ENCODE data around the gene B3GNT9. TPM values are rescaled to one million over a fixed set of nuclear protein-coding genes. Genes with fewer than 3 reads are reported as not detected.

The B3GNT9 gene
- total and polyA plus RNA-seq, 2 of the 8 experiments (the other 6 are each of a cell fraction or from before 2014, with no cell fraction given) = 3.5 to 9.0 TPM

DNA sequence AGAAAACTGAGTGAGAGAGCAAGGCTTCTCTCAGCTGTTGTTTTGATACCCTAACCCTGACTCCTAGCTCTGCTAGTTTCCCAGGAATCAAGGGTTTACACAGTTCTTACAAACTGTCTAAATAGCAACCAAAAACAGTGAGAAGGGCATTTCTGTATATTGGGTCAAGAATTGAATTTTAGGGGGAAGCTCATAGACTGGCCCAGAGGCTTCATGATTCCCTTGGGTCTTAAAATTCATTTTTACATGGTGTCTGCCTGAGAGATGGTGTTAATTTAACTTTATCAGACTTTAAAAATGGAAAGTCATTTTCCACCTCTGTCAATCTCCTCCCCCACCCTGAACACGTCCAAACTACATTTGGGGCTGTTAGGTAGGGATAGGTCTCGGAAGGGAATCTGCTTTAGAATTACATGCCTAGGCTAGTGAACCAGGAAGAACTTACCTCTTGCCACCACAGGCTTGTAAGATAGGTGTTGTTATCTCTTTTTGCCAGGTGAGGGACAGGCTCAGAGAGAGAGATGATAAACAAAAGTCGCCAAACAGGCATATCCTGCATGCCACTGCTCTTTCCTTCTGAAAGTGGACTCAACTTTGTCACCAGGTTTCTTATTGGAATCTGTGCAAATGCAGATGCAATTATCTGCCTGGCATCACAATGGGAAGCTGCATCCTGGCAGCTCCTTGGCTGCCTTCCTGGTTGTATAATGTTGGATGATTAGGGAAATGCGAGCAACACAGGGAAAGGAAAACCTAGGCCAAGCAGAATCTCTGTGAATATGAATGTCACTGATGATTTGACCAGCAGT lies 38.0 kb downstream of the B3GNT9 start:
- Histone ChIP-seq H3K23me2 (ENCODE audit: low read depth, low read length) (peaks cover 12% of the 10 kb centered on the region), H3K4ac (replicated peaks; ENCODE audit: insufficient read length, low read depth, low read length) (no peak overlapping the region), H3K79me1 (ENCODE audit: low read depth, low read length) (peaks cover 11% of the 10 kb centered on the region; the same call in 1 of the 2 replicates), H3K4me3 (ENCODE audit: extremely low read depth in 1 of 4, insufficient read depth in 2 of 4, low read depth in 3 of 4, low read length in 4 of 4) (no peak overlapping the region; a peak in 1 of 8 replicates), H2BK15ac (ENCODE audit: low read length) (no peak overlapping the region), H3K56ac (replicated peaks; ENCODE audit: insufficient read length, low read depth, low read length) (no peak overlapping the region), H3K9ac (replicated peaks in 1 of 4; ENCODE audit: extremely low read depth in 1 of 4, low read depth in 3 of 4, low read length in 3 of 4) (no peak overlapping the region; a peak in 1 of 7 replicates), H3K27me3 (replicated peaks in 1 of 4; ENCODE audit: control insufficient read depth in 3 of 4, extremely low read depth in 1 of 4, insufficient read depth in 3 of 4, low read length in 3 of 4) (peaks cover 0 to 4% (median 1%) of the 10 kb centered on the region in 4 experiments; a peak in 2 of 7 replicates), H3K18ac (ENCODE audit: extremely low read depth, low read length) (no peak overlapping the region), H4K5ac (ENCODE audit: insufficient read length, low read depth, low read length) (no peak overlapping the region), H2BK12ac (ENCODE audit: low read depth, low read length) (no peak overlapping the region), H3K36me3 (ENCODE audit: control insufficient read depth in 2 of 4, insufficient read depth in 4 of 4, low read length in 3 of 4) (no peaks in the 10 kb centered on the region), H2AFZ (ENCODE audit: low read length) (no peak overlapping the region), H3K23ac (ENCODE audit: insufficient read length) (no peak overlapping the region), H2BK20ac (ENCODE audit: low read length) (no peak overlapping the region), H4K91ac (replicated peaks; ENCODE audit: insufficient read length, low read length) (no peak overlapping the region), H3K4me2 (ENCODE audit: insufficient read depth in 1 of 2, low read depth in 2 of 2, low read length in 2 of 2) (no peak overlapping the region), H3K9me3 (ENCODE audit: insufficient read depth in 2 of 2, low read depth in 1 of 2, low read length in 1 of 2) (no peaks in the 10 kb centered on the region), H4K20me1 (replicated peaks in 1 of 2; ENCODE audit: control insufficient read depth in 1 of 2, insufficient read depth in 2 of 2, low read length in 2 of 2) (peaks cover 3 to 6% of the 10 kb centered on the region in 2 experiments), H4K8ac (ENCODE audit: extremely low read depth, insufficient read depth, low read length) (no peak overlapping the region), H3K79me2 (ENCODE audit: control insufficient read depth in 1 of 2, insufficient read depth in 2 of 2, low read length in 2 of 2) (peaks cover 7 to 61% of the 10 kb centered on the region in 2 experiments; a peak in 3 of 4 replicates), H3K27ac (ENCODE audit: low read depth, low read length) (no peak overlapping the region), H2AK5ac (ENCODE audit: low read depth, low read length) (no peak overlapping the region), H3K4me1 (replicated peaks in 1 of 4; ENCODE audit: control insufficient read depth in 3 of 4, insufficient read depth in 4 of 4, low read length in 3 of 4) (peaks cover 0 to 7% (median 6%) of the 10 kb centered on the region in 4 experiments; a peak in 3 of 7 replicates), H3K14ac (ENCODE audit: insufficient read length) (no peak overlapping the region), H2BK120ac (replicated peaks; ENCODE audit: low read depth, low read length) (no peak overlapping the region), H2BK5ac (ENCODE audit: low read depth, low read length) (no peak overlapping the region)
- ChIA-PET POLR2A (ENCODE audit: partially characterized antibody) (interaction anchor here (0.6 kb wide), 1 partner anchor 178 kb away, joined by 3 read pairs; the partner anchor contains the start of gene CIAO2B), CTCF (ENCODE audit: partially characterized antibody) (interaction anchor here (0.6 to 2.1 kb wide), 6 partner anchors 10 to 152 kb away, joined by 3 to 15 read pairs (median 4); partner anchors contain the start of genes B3GNT9 and CES3)
- FAIRE-seq = no peak
- WGBS, 2 experiments (ENCODE audit: extremely low coverage in 1 of 2, insufficient coverage in 1 of 2, insufficient read length in 1 of 2, insufficient replicate concordance in 2 of 2, low coverage in 1 of 2, low lambda C conversion rate in 2 of 2, missing lambda C conversion rate in 1 of 2) = 97% methylated on average over 4 of the region's 4 CpGs; no CpG with 5 or more reads in 1 of the 2 experiments
- no peak for DNase-seq (ENCODE audit: low read depth in 1 of 2, low spot score in 2 of 2)
- TF ChIP-seq PHF8 (conservative IDR thresholded peaks at IDR 0.05; ENCODE audit: low read depth, low read length) = no peak
- no peak for TF ChIP-seq RXRA (IDR thresholded peaks at IDR 0.05; ENCODE audit: insufficient read depth, low read depth, low read length)
- no peak for TF ChIP-seq SIX5 (IDR thresholded peaks at IDR 0.05; ENCODE audit: low read depth, low read length)
- no peak for TF ChIP-seq SP4 (IDR thresholded peaks at IDR 0.05; ENCODE audit: low read length)
- no peak for TF ChIP-seq FOSL1 (IDR thresholded peaks at IDR 0.05; ENCODE audit: insufficient read depth, low read depth, low read length)
- TF ChIP-seq JUND (IDR thresholded peaks at IDR 0.05; ENCODE audit: low read length) = no peak
- no peak for TF ChIP-seq CBX5 (IDR thresholded peaks at IDR 0.05; ENCODE audit: low read depth, low read length)
- no peak for TF ChIP-seq SIRT6 (IDR thresholded peaks at IDR 0.05; ENCODE audit: low read length)
- TF ChIP-seq EP300 (IDR thresholded peaks at IDR 0.05; ENCODE audit: borderline replicate concordance in 1 of 2, low read depth in 2 of 2, low read length in 2 of 2) = no peak
- no peak for TF ChIP-seq GABPA (IDR thresholded peaks at IDR 0.05; ENCODE audit: borderline replicate concordance, insufficient read depth, low read length)
- TF ChIP-seq ATF3 (IDR thresholded peaks at IDR 0.05; ENCODE audit: insufficient read depth, low read depth, low read length) = no peak
